B cell (primary cell): Measurements from ENCODE around the gene PPARG. TPM values are rescaled to one million over a fixed set of nuclear protein-coding genes. Genes with fewer than 3 reads are reported as not detected.

Experiments used
- ATAC-seq: fragments of 200-7000 bp; cut with Tn5 transposase; one replicate; pipeline ENCODE4 v1.10.0; 2021; ENCODE audit warnings: low read depth, mild to moderate bottlenecking, moderate number of reproducible peaks, moderate library complexity
- CTCF ChIA-PET: fragments of 350-600 bp; sonication (Branson Sonifier 250); formaldehyde crosslinking; loops from one replicate; lab custom pipeline; 2021; ENCODE audit warnings: antibody characterized with exemption, inconsistent platforms; lab: Charles Lee
- POLR2A ChIA-PET: fragments of 350-600 bp; sonication (Branson Sonifier 250); formaldehyde crosslinking; loops from one replicate; lab custom pipeline; 2021; ENCODE audit warnings: antibody characterized with exemption; lab: Charles Lee
- DNase-seq: peaks from one replicate; pipeline ENCODE4 v3.0.0; 2013
- H2AFZ ChIP-seq: 2 replicates; pipeline ENCODE4 v1.6.1; 2012; ENCODE audit warnings: mild to moderate bottlenecking, low read depth, low read length; ENCODE audit not compliant: insufficient read depth, poor library complexity, severe bottlenecking
- H3K27ac ChIP-seq, 2 donors: 1 replicate in 1 of 2; 2 replicates in 1 of 2; pipeline ENCODE4 v1.5.1; 2012 to 2013; ENCODE audit warnings: low read length in 2 of 2, mild to moderate bottlenecking in 2 of 2, moderate library complexity in 1 of 2
- H3K27me3 ChIP-seq, 4 experiments: fragments of 200-600 bp in 1 of 4; sonication (generic) in 1 of 4; replicated peaks in 1 of 4; 1 replicate in 2 of 4; 2 replicates in 2 of 4; pipeline versions ENCODE4 v1.6.1 to v1.7.0; 2013 to 2016; ENCODE audit warnings: low read length in 3 of 4, mild to moderate bottlenecking in 2 of 4, mixed read lengths in 1 of 4, moderate library complexity in 1 of 4; ENCODE audit not compliant: insufficient read depth in 4 of 4, control insufficient read depth in 3 of 4; ENCODE audit errors: control extremely low read depth in 1 of 4
- H3K36me3 ChIP-seq, 2 experiments: replicated peaks in 1 of 2; 1 replicate in 1 of 2; 2 replicates in 1 of 2; pipeline versions ENCODE4 v1.6.1 to v1.7.1; 2013; ENCODE audit warnings: low read length in 1 of 2; ENCODE audit not compliant: insufficient read depth in 2 of 2, control insufficient read depth in 1 of 2; ENCODE audit errors: control extremely low read depth in 1 of 2, extremely low read depth in 1 of 2
- H3K4me1 ChIP-seq, 2 donors: fragments of 200-600 bp in 1 of 2; sonication (generic) in 1 of 2; 1 replicate in 1 of 2; 2 replicates in 1 of 2; pipeline versions ENCODE4 v1.5.1 to v1.6.1; 2013 to 2017; ENCODE audit warnings: low read length in 2 of 2; ENCODE audit not compliant: control insufficient read depth in 2 of 2, insufficient read depth in 2 of 2
- H3K4me2 ChIP-seq: replicated peaks from 2 replicates; pipeline ENCODE3; 2012; ENCODE audit warnings: mild to moderate bottlenecking, low read depth, low read length; ENCODE audit not compliant: poor library complexity, severe bottlenecking
- H3K4me3 ChIP-seq, 5 experiments: fragments of 200-600 bp in 1 of 5; sonication (generic) in 1 of 5; 1 replicate in 3 of 5; 2 replicates in 2 of 5; pipeline versions ENCODE4 v1.5.1 to v1.7.0; 2011 to 2016; ENCODE audit warnings: low read length in 4 of 5, mild to moderate bottlenecking in 4 of 5, low read depth in 2 of 5, control low read depth in 1 of 5, moderate library complexity in 1 of 5; ENCODE audit not compliant: insufficient read depth in 1 of 5; ENCODE audit errors: control extremely low read depth in 1 of 5, extremely low read depth in 1 of 5
- H3K79me2 ChIP-seq: fragments of 200-600 bp; sonication (generic); one replicate; pipeline ENCODE4 v1.6.0; 2016; ENCODE audit warnings: low read length; ENCODE audit not compliant: control insufficient read depth, insufficient read depth
- H3K9ac ChIP-seq: fragments of 200-600 bp; sonication (generic); 2 replicates; pipeline ENCODE4 v1.6.1; 2017; ENCODE audit warnings: mild to moderate bottlenecking, low read length, moderate library complexity
- H3K9me3 ChIP-seq, 3 donors: one replicate each; pipeline versions ENCODE4 v1.6.1 to v1.7.1; 2013; ENCODE audit warnings: low read length in 2 of 3; ENCODE audit not compliant: control insufficient read depth in 2 of 3, insufficient read depth in 1 of 3; ENCODE audit errors: control extremely low read depth in 1 of 3
- H4K20me1 ChIP-seq: 2 replicates; pipeline ENCODE4 v1.6.0; 2012; ENCODE audit warnings: mild to moderate bottlenecking, low read length; ENCODE audit not compliant: insufficient read depth, control insufficient read depth, poor library complexity, severe bottlenecking
- H3K27ac Mint-ChIP-seq: one replicate; pipeline ENCODE4 v1.8.0; 2021; ENCODE audit warnings: mixed read lengths
- H3K27me3 Mint-ChIP-seq: one replicate; pipeline ENCODE4 v1.8.0; 2021; ENCODE audit warnings: mixed read lengths
- H3K4me1 Mint-ChIP-seq: one replicate; pipeline ENCODE4 v1.8.0; 2021; ENCODE audit warnings: mixed read lengths
- H3K4me3 Mint-ChIP-seq: one replicate; pipeline ENCODE4 v1.8.0; 2021; ENCODE audit warnings: mixed read lengths
- H3K9me3 Mint-ChIP-seq: one replicate; pipeline ENCODE4 v1.8.0; 2022; ENCODE audit warnings: mixed read lengths; ENCODE audit not compliant: insufficient read depth
- EZH2 ChIP-seq: IDR thresholded peaks from 2 replicates; pipeline ENCODE4 v1.6.1; 2012; ENCODE audit warnings: borderline replicate concordance, low read depth, mild to moderate bottlenecking, moderate library complexity, low read length; ENCODE audit not compliant: insufficient read depth, poor library complexity, severe bottlenecking
- WGBS: methylation state at CpG from one replicate; pipeline ENCODE4 v1.1.5; 2013; ENCODE audit warnings: missing lambda C conversion rate; ENCODE audit not compliant: insufficient coverage; 5-methylcytosine and 5-hydroxymethylcytosine counted together
- intact Hi-C: fragments of 100-400 bp; cut with micrococcal nuclease; formaldehyde crosslinking; loops from one replicate; pipeline ENCODE4 v1.10.0; 2022
- polyA plus RNA-seq: library from polyadenylated mRNA; depleted of rRNA; stranded (reverse); fragments of >200 nt; gene quantifications from 2 replicates; pipeline ENCODE4 v1.2.3, GENCODE V29; 2012
- total RNA-seq, 2 donors: library from RNA; stranded (reverse); fragments of 120-200 nt in 1 of 2; gene quantifications; 1 replicate in 1 of 2; 2 replicates in 1 of 2; pipeline versions ENCODE4 v1.2.3 to v1.2.4, GENCODE V29; 2013 to 2022
- TF ChIP-seq, protein P1 (sequence below): fragments of 200-600 bp; IDR thresholded peaks from one replicate; pipeline ENCODE4 v1.8.0; 2022; ENCODE audit warnings: antibody characterized with exemption, mild to moderate bottlenecking

Gene PPARG
- total and polyA plus RNA-seq, 2 donors (not counting 1 experiment from before 2014, with no cell fraction given) = 0.12 to 0.44 TPM

DNA sequence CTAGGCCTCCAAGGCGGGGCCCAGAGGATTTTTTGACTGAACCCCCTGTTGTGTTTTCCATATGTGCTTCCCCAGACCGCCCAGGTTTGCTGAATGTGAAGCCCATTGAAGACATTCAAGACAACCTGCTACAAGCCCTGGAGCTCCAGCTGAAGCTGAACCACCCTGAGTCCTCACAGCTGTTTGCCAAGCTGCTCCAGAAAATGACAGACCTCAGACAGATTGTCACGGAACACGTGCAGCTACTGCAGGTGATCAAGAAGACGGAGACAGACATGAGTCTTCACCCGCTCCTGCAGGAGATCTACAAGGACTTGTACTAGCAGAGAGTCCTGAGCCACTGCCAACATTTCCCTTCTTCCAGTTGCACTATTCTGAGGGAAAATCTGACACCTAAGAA, 145.0 kb downstream of the PPARG start:
- intact Hi-C loops = no loop called here
- Histone ChIP-seq H2AFZ (no peak overlapping the region), H3K9me3 (no peaks in the 10 kb centered on the region), H3K9ac (no peak overlapping the region), H3K4me1 (no peaks in the 10 kb centered on the region), H3K27me3 (no peaks in the 10 kb centered on the region), H3K79me2 (no peaks in the 10 kb centered on the region), H3K4me3 (no peak overlapping the region), H3K27ac (no peak overlapping the region), H3K36me3 (no peaks in the 10 kb centered on the region), H3K4me2 (no peak overlapping the region), H4K20me1 (no peaks in the 10 kb centered on the region)
- 97% methylated on average over 6 of the region's 6 CpGs for WGBS
- H3K27me3 Mint-ChIP-seq = peaks cover 23% of the 10 kb centered on the region
- TF ChIP-seq EZH2 = no peak
- TF ChIP-seq, protein P1, sequence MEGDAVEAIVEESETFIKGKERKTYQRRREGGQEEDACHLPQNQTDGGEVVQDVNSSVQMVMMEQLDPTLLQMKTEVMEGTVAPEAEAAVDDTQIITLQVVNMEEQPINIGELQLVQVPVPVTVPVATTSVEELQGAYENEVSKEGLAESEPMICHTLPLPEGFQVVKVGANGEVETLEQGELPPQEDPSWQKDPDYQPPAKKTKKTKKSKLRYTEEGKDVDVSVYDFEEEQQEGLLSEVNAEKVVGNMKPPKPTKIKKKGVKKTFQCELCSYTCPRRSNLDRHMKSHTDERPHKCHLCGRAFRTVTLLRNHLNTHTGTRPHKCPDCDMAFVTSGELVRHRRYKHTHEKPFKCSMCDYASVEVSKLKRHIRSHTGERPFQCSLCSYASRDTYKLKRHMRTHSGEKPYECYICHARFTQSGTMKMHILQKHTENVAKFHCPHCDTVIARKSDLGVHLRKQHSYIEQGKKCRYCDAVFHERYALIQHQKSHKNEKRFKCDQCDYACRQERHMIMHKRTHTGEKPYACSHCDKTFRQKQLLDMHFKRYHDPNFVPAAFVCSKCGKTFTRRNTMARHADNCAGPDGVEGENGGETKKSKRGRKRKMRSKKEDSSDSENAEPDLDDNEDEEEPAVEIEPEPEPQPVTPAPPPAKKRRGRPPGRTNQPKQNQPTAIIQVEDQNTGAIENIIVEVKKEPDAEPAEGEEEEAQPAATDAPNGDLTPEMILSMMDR = no peak
- DNase-seq (no peak), ATAC-seq (no peak)
- H3K4me1 Mint-ChIP-seq = no peaks in the 10 kb centered on the region
- POLR2A ChIA-PET = no interaction called here
- no peak overlapping the region for H3K4me3 Mint-ChIP-seq
- no peaks in the 10 kb centered on the region for H3K9me3 Mint-ChIP-seq
- CTCF ChIA-PET = no interaction called here
- no peak overlapping the region for H3K27ac Mint-ChIP-seq

DNA sequence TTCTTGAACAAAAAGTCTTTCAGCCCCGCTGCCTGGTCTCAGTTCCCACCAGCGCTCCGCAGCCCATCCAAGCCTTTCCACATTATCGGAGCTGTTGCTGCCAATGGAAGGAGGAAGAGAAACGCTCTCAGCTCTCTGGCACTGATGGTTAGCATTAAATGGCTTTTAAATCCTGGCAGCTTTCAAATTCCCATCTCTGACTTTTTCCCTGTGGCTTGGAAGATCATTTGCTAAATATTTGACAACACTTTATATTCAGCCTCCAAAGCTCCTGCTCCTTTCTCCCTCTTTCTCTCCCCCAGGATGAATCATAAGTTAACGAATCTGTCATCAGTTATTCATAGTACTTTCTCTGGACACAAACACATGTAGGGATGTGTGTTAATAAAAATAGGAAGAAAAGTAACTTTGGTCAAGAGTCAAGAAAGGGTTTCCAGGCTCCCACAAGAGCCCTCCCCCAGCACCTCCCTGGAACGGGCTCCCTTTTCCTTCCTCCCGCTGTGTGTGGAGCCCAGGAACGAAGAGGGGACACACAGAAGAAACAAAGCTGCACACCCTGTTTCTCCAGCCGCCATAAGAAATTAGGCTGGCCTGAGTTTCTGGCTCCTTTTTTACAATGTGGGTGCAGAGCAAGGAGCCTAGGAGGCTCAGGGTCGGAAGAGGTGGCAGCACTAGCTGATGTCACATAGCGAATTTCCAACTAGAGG, 147.8 kb downstream of the PPARG start:
- no peak for TF ChIP-seq EZH2
- TF ChIP-seq, protein P1 = no peak
- WGBS = 86% methylated on average over 8 of the region's 12 CpGs

More for the DNA sequence above, 147.8 kb downstream of the PPARG start:
- Histone ChIP-seq H3K4me3 (no peak overlapping the region), H2AFZ (no peak overlapping the region), H3K27me3 (peaks cover 0 to 4% (median 0%) of the 10 kb centered on the region in 4 experiments), H3K79me2 (no peaks in the 10 kb centered on the region), H3K4me1 (no peaks in the 10 kb centered on the region), H3K27ac (no peak overlapping the region), H4K20me1 (no peaks in the 10 kb centered on the region), H3K36me3 (no peaks in the 10 kb centered on the region), H3K4me2 (no peak overlapping the region), H3K9me3 (no peaks in the 10 kb centered on the region), H3K9ac (no peak overlapping the region)
- Mint-ChIP-seq H3K9me3 (no peaks in the 10 kb centered on the region), H3K4me3 (no peak overlapping the region), H3K27ac (no peak overlapping the region), H3K4me1 (no peaks in the 10 kb centered on the region), H3K27me3 (peaks cover 18% of the 10 kb centered on the region)
- ChIA-PET CTCF (no interaction called here), POLR2A (no interaction called here)
- intact Hi-C loops = no loop called here
- DNase-seq = no peak
- no peak for ATAC-seq
